Upper lobe of left lung (tissue), 6 donors: ENCODE results near the gene DHRS1. TPM values are rescaled to one million over a fixed set of nuclear protein-coding genes. Genes with fewer than 3 reads are reported as not detected.

ENCODE experiments used
- ATAC-seq, 2 donors: fragments of 200-7000 bp; cut with Tn5 transposase; one replicate each; pipeline ENCODE4 v1.9.1; 2022; ENCODE audit warnings: mild to moderate bottlenecking in 2 of 2, moderate library complexity in 2 of 2; ENCODE audit not compliant: low FRiP score in 2 of 2
- DNase-seq, 2 donors: peaks; one replicate each; pipeline ENCODE4 v3.0.0-alpha.2; 2019 to 2020
- H3K27ac ChIP-seq, 4 donors: fragments of 200-600 bp; sonication (generic); one replicate each; pipeline ENCODE4 v1.5.1; 2016 to 2019
- H3K27me3 ChIP-seq, 4 donors: fragments of 200-600 bp; sonication (generic); one replicate each; pipeline ENCODE4 v1.5.1; 2017 to 2019
- H3K36me3 ChIP-seq, 4 donors: fragments of 200-600 bp; sonication (generic); one replicate each; pipeline ENCODE4 v1.5.1; 2016 to 2019
- H3K4me1 ChIP-seq, 4 donors: fragments of 200-600 bp; sonication (generic); one replicate each; pipeline ENCODE4 v1.5.1; 2018 to 2019
- H3K4me3 ChIP-seq, 4 donors: fragments of 200-600 bp; sonication (generic); one replicate each; pipeline ENCODE4 v1.5.1; 2017 to 2019; ENCODE audit warnings: mild to moderate bottlenecking in 2 of 4, moderate library complexity in 1 of 4
- H3K9me3 ChIP-seq, 4 donors: fragments of 200-600 bp; sonication (generic); one replicate each; pipeline ENCODE4 v1.5.1; 2018 to 2019
- EP300 ChIP-seq, 4 donors: sonication (generic); formaldehyde crosslinking; IDR thresholded peaks; one replicate each; pipeline ENCODE4 v1.5.1; 2017; ENCODE audit warnings: antibody characterized with exemption in 4 of 4, control low read depth in 2 of 4
- POLR2A ChIP-seq, 4 donors: fragments of 450-650 bp; IDR thresholded peaks; one replicate each; pipeline ENCODE4 v1.5.1; 2016 to 2017; ENCODE audit warnings: antibody characterized with exemption in 4 of 4, mild to moderate bottlenecking in 2 of 4
- POLR2AphosphoS5 ChIP-seq, 2 donors: sonication (generic); formaldehyde crosslinking; IDR thresholded peaks; one replicate each; pipeline ENCODE4 v1.5.1; 2017; ENCODE audit warnings: antibody characterized with exemption in 2 of 2
- WGBS, 2 donors: methylation state at CpG; one replicate each; pipeline ENCODE4 v1.1.5; 2017 to 2018; 5-methylcytosine and 5-hydroxymethylcytosine counted together
- total RNA-seq, 6 donors: library from RNA; depleted of rRNA in 4 of 6; stranded (reverse); fragments of >200 nt in 4 of 6; gene quantifications; one replicate each; pipeline versions ENCODE4 v1.1.0 to v1.2.1, GENCODE V29; 2016 to 2021
- TF ChIP-seq, protein P1 (sequence below), 6 experiments: fragments of 450-650 bp in 4 of 6; fragments of 200-600 bp in 2 of 6; sonication (generic) in 2 of 6; IDR thresholded peaks; one replicate each; pipeline ENCODE4 v1.5.1; 2016 to 2019; ENCODE audit warnings: antibody characterized with exemption in 6 of 6
- donor health status: DM: no; HTN: no; CAD: no; lungs with moderate emphysema.
- donor health status: DM: no; HTN: yes; CAD: no; lungs with severe emphysema.

Gene DHRS1
- total RNA-seq, 6 donors from 2014 or later: 23.0 to 60.3 (median 32.8) TPM

DNA sequence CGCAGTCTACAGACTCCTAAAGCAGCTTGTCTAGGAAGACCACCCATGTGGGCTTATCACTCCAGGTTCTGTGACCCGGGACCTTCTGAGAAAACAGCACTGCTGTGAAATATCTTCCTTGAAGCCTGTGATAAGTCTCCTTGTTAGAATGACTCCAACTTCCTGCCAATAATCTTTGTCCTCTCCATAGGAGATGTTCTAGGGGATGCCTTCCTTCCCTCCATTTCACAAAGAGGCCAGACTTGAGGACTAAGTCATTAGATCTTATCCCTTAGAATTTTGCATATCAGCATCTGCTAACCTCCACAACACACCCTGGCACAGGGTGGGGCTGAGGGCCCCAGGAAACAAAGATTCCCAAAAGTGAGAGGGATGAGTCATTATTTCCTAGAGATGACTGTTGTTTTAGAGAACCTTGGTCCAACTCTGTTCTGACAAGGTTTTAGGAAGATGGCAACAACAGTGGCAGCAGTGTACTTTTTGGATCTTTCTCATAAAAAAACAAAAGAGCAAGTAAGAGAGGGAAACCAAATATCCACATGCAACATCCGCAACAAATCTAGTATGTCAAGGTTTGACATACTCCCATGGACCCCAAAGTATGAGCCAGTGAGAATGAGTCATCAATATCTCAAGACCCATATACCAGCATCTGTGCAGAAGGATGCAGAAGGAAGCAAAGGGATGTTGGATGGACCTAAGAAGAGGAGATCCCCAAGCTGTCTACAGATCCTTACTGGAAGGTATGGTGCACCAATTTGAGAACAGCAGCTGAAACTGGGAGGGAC lies 17.8 kb upstream of the DHRS1 start:
- Histone ChIP-seq H3K27ac (peak overlapping the region in 3 of 4 donors; percentile 79 to 93 (median 89)), H3K4me1 (peaks cover 47 to 58% (median 54%) of the 10 kb centered on the region in 4 donors), H3K4me3 (no peak overlapping the region), H3K36me3 (peaks cover 0 to 15% (median 3%) of the 10 kb centered on the region in 4 donors), H3K9me3 (no peaks in the 10 kb centered on the region), H3K27me3 (no peaks in the 10 kb centered on the region)
- WGBS, 2 donors: 94 to 95% methylated on average over 3 of the region's 3 CpGs
- TF ChIP-seq, protein P1, sequence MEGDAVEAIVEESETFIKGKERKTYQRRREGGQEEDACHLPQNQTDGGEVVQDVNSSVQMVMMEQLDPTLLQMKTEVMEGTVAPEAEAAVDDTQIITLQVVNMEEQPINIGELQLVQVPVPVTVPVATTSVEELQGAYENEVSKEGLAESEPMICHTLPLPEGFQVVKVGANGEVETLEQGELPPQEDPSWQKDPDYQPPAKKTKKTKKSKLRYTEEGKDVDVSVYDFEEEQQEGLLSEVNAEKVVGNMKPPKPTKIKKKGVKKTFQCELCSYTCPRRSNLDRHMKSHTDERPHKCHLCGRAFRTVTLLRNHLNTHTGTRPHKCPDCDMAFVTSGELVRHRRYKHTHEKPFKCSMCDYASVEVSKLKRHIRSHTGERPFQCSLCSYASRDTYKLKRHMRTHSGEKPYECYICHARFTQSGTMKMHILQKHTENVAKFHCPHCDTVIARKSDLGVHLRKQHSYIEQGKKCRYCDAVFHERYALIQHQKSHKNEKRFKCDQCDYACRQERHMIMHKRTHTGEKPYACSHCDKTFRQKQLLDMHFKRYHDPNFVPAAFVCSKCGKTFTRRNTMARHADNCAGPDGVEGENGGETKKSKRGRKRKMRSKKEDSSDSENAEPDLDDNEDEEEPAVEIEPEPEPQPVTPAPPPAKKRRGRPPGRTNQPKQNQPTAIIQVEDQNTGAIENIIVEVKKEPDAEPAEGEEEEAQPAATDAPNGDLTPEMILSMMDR (IDR thresholded peaks at IDR 0.05): no peak
- peak in 1 of 2 donors; percentile 26 for TF ChIP-seq POLR2AphosphoS5 (IDR thresholded peaks at IDR 0.05)
- no peak for ATAC-seq
- DNase-seq: no peak

DNA sequence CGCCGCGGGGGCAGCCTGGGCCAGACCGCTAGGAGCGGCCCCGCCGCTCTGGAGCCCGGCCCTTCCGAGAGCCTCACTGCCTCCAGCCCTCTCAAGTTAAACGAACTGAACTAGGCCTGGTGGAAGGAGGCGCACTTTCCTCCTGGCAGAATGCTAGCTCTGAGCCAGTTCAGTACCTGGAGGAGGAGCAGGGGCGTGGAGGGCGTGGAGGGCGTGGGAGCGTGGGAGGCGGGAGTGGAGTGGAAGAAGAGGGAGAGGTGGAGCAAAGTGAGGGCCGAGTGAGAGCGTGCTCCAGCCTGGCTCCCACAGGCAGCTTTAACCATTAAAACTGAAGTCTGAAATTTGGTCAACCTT lies 17.0 kb upstream of the DHRS1 start:
- 57 to 81% methylated on average over 9 to 18 of the region's 18 CpGs for WGBS, 2 donors
- ATAC-seq: no peak
- no peak for DNase-seq
- H3K27ac ChIP-seq: peak overlapping the region; percentile 79 to 93 (median 91)
- peaks cover 0 to 11% (median 3%) of the 10 kb centered on the region in 4 donors for H3K36me3 ChIP-seq
- peaks cover 54 to 66% (median 62%) of the 10 kb centered on the region in 4 donors for H3K4me1 ChIP-seq
- H3K9me3 ChIP-seq: no peaks in the 10 kb centered on the region
- H3K4me3 ChIP-seq: peak overlapping the region in 1 of 4 donors; percentile 25
- H3K27me3 ChIP-seq: no peaks in the 10 kb centered on the region
- TF ChIP-seq POLR2AphosphoS5 (IDR thresholded peaks at IDR 0.05): no peak
- no peak for TF ChIP-seq POLR2A (IDR thresholded peaks at IDR 0.05)
- TF ChIP-seq EP300 (IDR thresholded peaks at IDR 0.05): no peak
- TF ChIP-seq, protein P1 (IDR thresholded peaks at IDR 0.05): no peak

DNA sequence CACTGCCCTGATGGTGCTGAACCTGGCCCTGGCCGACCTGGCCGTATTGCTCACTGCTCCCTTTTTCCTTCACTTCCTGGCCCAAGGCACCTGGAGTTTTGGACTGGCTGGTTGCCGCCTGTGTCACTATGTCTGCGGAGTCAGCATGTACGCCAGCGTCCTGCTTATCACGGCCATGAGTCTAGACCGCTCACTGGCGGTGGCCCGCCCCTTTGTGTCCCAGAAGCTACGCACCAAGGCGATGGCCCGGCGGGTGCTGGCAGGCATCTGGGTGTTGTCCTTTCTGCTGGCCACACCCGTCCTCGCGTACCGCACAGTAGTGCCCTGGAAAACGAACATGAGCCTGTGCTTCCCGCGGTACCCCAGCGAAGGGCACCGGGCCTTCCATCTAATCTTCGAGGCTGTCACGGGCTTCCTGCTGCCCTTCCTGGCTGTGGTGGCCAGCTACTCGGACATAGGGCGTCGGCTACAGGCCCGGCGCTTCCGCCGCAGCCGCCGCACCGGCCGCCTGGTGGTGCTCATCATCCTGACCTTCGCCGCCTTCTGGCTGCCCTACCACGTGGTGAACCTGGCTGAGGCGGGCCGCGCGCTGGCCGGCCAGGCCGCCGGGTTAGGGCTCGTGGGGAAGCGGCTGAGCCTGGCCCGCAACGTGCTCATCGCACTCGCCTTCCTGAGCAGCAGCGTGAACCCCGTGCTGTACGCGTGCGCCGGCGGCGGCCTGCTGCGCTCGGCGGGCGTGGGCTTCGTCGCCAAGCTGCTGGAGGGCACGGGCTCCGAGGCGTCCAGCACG lies 16.4 kb upstream of the DHRS1 start:
- ATAC-seq (peak; percentile 25 to 32), DNase-seq (peak; percentile 55 to 90)
- Histone ChIP-seq H3K4me3 (peak overlapping the region in 2 of 4 donors; percentile 19 to 25), H3K4me1 (peaks cover 60 to 71% (median 66%) of the 10 kb centered on the region in 4 donors), H3K27me3 (no peaks in the 10 kb centered on the region), H3K27ac (peak overlapping the region; percentile 79 to 93 (median 91)), H3K9me3 (no peaks in the 10 kb centered on the region), H3K36me3 (peaks cover 0 to 11% (median 3%) of the 10 kb centered on the region in 4 donors)
- 52 to 55% methylated on average over 26 to 55 of the region's 70 CpGs for WGBS, 2 donors
- TF ChIP-seq, protein P1 (IDR thresholded peaks at IDR 0.05): peak; percentile 20 to 81 (median 44)
- TF ChIP-seq POLR2AphosphoS5 (IDR thresholded peaks at IDR 0.05): peak; percentile 51 to 70
- peak in 1 of 4 donors; percentile 15 for TF ChIP-seq EP300 (IDR thresholded peaks at IDR 0.05)
- TF ChIP-seq POLR2A (IDR thresholded peaks at IDR 0.05): peak in 1 of 4 donors; percentile 5

GRCh38 chr14:24315243-24315806 lies 15.7 kb upstream of the DHRS1 start:
- TF ChIP-seq POLR2AphosphoS5 (IDR thresholded peaks at IDR 0.05) (no peak), POLR2A (IDR thresholded peaks at IDR 0.05) (no peak), EP300 (IDR thresholded peaks at IDR 0.05) (no peak)
- no peak for ATAC-seq
- Histone ChIP-seq H3K4me1 (peaks cover 67 to 78% (median 72%) of the 10 kb centered on the region in 4 donors), H3K9me3 (no peaks in the 10 kb centered on the region), H3K27ac (peak overlapping the region; percentile 79 to 93 (median 91)), H3K36me3 (peaks cover 0 to 9% (median 3%) of the 10 kb centered on the region in 4 donors), H3K4me3 (peak overlapping the region in 1 of 4 donors; percentile 25), H3K27me3 (no peaks in the 10 kb centered on the region)
- WGBS, 2 donors: 72 to 75% methylated on average over 6 to 10 of the region's 10 CpGs
- DNase-seq: no peak
